Retinal pigment epithelial cell (primary cell): ENCODE data around the gene SHLD1.

Source experiments
- DNase-seq: peaks from one replicate; pipeline ENCODE4 v3.0.0-alpha.2; 2010; ENCODE audit warnings: low read depth
- H3K4me3 ChIP-seq: 2 replicates; pipeline ENCODE4 v1.5.1; 2011; ENCODE audit warnings: mild to moderate bottlenecking, low read length, control low read depth, moderate library complexity
- TF ChIP-seq, protein P1 (sequence below): conservative IDR thresholded peaks from 2 replicates; pipeline ENCODE4 v1.5.1; 2011; ENCODE audit warnings: low read depth, low read length, control low read depth, inconsistent platforms

Gene SHLD1

DNA sequence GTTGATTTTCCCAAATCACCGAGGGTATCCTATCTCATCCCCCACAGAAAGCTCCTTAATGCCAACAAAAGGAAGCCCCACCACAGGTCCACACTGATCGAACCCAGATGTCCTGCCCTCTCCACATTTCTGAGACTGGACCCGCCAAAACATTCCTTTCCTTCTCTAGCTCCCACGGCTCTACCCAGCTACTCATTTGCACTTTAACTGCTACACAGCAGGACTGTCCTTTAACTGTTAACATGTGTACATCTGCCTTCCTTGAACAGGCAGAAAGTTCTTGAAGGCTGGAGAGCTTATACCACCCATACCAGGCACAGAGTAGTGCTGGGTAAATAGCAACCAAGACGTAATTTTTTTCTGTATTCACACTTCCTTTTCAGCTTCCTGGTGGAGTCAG, 131.5 kb downstream of the SHLD1 start:
- TF ChIP-seq, protein P1, sequence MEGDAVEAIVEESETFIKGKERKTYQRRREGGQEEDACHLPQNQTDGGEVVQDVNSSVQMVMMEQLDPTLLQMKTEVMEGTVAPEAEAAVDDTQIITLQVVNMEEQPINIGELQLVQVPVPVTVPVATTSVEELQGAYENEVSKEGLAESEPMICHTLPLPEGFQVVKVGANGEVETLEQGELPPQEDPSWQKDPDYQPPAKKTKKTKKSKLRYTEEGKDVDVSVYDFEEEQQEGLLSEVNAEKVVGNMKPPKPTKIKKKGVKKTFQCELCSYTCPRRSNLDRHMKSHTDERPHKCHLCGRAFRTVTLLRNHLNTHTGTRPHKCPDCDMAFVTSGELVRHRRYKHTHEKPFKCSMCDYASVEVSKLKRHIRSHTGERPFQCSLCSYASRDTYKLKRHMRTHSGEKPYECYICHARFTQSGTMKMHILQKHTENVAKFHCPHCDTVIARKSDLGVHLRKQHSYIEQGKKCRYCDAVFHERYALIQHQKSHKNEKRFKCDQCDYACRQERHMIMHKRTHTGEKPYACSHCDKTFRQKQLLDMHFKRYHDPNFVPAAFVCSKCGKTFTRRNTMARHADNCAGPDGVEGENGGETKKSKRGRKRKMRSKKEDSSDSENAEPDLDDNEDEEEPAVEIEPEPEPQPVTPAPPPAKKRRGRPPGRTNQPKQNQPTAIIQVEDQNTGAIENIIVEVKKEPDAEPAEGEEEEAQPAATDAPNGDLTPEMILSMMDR = no peak
- no peak for DNase-seq
- H3K4me3 ChIP-seq = no peak overlapping the region

DNA sequence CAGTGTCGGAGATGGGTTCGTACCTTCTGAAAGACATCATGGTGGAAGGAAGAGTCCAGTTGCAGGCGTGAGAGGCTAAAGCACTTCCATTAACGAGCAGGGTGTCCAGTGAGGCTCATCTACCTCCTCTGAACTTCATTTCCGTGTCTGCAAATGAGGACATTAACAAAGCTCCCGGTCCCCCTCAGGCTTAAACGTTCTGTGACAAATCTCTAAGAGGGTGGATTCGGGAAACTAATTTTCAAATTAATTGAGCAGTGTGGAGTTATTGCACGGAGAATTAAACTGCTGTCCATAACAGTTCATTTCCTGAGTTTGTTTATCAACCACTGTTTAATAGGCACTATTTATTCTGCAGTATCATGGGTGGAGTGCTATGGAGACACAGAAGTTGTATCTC, 132.0 kb downstream of the SHLD1 start:
- no peak for DNase-seq
- TF ChIP-seq, protein P1 = no peak
- H3K4me3 ChIP-seq = no peak overlapping the region

DNA sequence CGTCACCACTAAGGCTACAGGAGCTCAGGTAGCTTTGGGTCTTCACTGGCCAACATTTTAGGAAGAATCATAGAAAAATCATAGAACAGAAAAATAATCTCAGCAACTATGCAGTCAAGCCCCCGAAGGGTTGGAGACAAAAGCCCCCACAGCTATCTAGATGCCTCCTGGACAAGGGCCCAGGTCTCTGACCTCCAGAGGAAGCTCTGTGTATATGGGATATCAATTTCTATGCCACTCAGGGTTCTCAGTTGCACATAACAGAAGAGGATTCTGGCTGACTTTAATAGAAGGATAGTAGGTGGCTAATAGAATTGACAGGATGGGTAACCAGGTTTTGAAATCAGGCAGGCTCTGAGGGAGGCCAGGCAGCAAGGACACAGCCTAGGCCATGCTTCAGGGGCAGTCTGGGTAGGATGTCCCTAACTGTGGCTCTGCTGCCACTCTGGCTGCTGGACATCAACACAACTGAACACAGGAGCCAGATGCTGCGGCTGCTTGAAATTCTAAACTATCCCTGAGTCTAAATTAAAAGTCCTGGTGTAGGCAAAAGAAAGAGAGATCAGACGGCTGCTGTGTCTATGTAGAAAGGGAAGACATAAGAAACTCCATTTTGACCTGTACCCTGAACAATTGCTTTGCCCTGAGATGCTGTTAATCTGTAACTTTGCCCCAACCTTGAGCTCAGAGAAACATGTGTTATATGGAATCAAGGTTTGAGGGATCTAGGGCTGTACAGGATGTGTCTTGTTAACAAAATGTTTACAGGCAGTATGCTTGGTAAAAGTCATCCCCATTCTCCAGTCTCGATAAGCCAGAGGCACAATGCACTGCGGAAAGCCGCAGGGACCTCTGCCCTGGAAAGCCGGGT, 134.5 kb downstream of the SHLD1 start:
- H3K4me3 ChIP-seq = no peak overlapping the region
- TF ChIP-seq, protein P1 = no peak
- DNase-seq = no peak

DNA sequence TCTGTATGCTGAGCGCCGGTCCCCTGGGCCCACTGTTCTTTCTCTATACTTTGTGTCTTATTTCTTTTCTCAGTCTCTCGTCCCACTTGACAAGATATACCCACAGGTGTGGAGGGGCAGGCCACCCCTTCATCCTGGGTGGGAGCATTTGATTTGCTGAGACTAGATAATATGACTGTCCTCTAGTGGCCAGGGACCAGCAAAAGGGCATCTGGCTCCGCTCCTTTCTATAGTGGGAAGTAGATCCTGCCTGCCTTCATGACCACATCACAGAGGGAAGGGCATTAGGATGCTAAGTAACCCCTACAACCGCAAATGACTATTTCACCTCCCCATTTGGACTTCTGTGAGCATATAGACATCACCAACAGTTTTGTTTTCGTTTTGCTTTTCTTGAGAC, 135.7 kb downstream of the SHLD1 start:
- TF ChIP-seq, protein P1 = no peak
- H3K4me3 ChIP-seq = no peak overlapping the region
- no peak for DNase-seq

DNA sequence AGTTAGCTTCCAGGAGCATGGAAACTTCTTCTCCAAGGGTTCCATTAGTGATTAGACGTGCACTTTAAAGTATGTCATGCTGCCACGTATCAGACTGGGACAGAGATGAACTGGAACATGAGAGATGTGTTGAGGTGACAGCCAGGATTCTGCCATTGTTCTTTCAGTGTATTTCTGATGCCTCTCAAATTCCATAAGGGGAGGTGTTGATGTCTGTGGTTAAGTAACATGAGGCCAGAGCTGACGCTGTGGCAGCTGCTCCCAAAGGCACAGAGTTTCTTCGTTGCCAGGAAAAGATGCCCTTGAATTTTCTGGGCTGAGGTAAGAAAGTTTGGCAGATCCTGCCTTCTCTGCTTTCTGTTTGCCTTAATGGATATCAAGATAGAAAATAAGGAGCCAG, 136.6 kb downstream of the SHLD1 start:
- DNase-seq = no peak
- TF ChIP-seq, protein P1 = no peak

DNA sequence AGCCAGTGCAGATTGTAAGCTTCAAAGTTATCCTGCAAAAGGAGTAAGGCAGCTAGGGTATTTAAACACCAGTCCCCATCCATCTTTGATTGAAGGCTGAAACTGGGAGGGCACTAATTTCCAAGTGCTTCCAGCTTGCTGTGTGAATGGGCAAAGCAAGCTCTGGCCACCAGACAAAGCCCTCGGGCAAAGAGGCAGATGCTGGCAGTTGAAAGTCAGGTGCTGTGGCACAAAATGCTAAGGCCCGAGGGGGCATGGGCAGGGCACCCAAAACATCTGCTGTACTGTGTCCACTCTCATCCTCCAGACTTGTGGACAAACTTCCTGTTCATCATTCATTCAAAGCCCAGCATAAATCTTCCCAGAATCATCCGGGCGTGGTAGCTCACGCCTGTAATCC, 137.2 kb downstream of the SHLD1 start:
- TF ChIP-seq, protein P1 = no peak
- no peak overlapping the region for H3K4me3 ChIP-seq
- no peak for DNase-seq

More for the DNA sequence above, 136.6 kb downstream of the SHLD1 start:
- H3K4me3 ChIP-seq = no peak overlapping the region

DNA sequence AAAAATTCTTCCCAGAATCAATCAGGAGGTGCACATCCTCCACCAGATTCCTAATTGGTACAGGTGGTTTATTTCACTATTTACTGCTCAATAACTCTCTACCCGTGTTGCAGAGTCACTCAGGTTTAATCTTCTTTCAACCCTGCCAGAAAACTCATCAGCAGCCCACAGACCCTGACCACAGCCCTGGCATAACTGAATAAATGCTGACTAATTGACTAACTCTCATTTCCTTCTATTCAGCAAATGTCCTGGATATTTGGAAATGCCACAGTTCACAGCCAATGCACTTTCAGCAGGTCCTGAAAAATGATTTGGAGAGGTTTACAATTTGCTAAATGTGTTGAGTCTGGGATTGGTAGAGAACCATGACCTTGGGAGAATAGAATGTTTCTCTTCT, 137.8 kb downstream of the SHLD1 start:
- no peak for DNase-seq
- H3K4me3 ChIP-seq = no peak overlapping the region
- TF ChIP-seq, protein P1 = no peak
